HepG2 (cell line): ENCODE measurements around the gene PSMC4.

ENCODE experiments used
- PRDM10 ChIP-seq: sonication (generic); formaldehyde crosslinking; IDR thresholded peaks from 2 replicates; pipeline ENCODE4 v1.4.0; 2020; ENCODE audit warnings: low read depth, missing genetic modification reagents
- ZNF530 ChIP-seq: sonication (generic); formaldehyde crosslinking; IDR thresholded peaks from 2 replicates; pipeline ENCODE4 v1.5.0; 2020; ENCODE audit warnings: low read depth, mild to moderate bottlenecking, missing genetic modification reagents

- TF ChIP-seq ZNF530 (CRISPR knock-in tag) (no peak), PRDM10 (CRISPR knock-in tag) (no peak)
Measured at GRCh38 chr19:39940221-39940833, 30.6 kb upstream of the PSMC4 start.
